ENCODE results near the gene KDF1. TPM values are rescaled to one million over a fixed set of nuclear protein-coding genes. Genes with fewer than 3 reads are reported as not detected.

The KDF1 gene
- total and polyA plus RNA-seq, 2 experiments from 2014 or later = 13.6 to 21.1 TPM

DNA sequence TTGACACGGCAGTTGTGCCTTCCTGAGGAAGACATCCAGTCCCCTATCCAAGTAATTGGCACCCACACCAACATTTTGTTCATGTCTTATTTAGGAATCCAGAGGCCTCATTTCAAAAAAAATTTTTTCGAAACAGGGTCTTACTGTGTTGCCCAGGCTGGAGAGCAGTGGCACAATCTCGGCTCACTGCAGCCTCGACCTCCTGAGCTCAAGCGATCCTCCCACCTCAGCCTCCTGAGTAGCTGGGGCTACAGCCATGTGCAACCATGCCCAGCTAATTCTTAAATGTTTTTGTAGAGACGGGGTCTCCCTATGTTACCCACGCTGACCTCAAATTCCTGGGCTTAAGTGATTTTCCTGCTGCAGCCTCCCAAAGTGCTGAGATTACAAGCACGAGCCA lies 24.0 kb upstream of the KDF1 start:
- no peak overlapping the region for H3K4me3 ChIP-seq
- DNase-seq (ENCODE audit: low spot score) (no peak), ATAC-seq (no peak)
- no peak overlapping the region for H2AFZ ChIP-seq
- Mint-ChIP-seq H3K27ac (no peak overlapping the region), H3K36me3 (ENCODE audit: low read depth) (no peaks in the 10 kb centered on the region), H3K27me3 (ENCODE audit: insufficient read depth, low read depth, poor library complexity) (peaks cover 14% of the 10 kb centered on the region), H3K4me3 (no peak overlapping the region), H3K4me1 (no peaks in the 10 kb centered on the region; the same call in 2 of the 3 replicates), H3K9me3 (no peaks in the 10 kb centered on the region)
- no peaks in the 10 kb centered on the region for H3K79me2 ChIP-seq (replicated peaks; ENCODE audit: insufficient read depth)
- no peak for TF ChIP-seq STAT1 (IDR thresholded peaks at IDR 0.05; ENCODE audit: unreplicated experiment)
- TF ChIP-seq EZH2 (IDR thresholded peaks at IDR 0.05; ENCODE audit: low read depth, unreplicated experiment) = no peak
- no peak for TF ChIP-seq ZNF331 (CRISPR knock-in tag; IDR thresholded peaks at IDR 0.05; ENCODE audit: low read depth)
- TF ChIP-seq JUNB (IDR thresholded peaks at IDR 0.05; ENCODE audit: unreplicated experiment) = no peak
- TF ChIP-seq NANOG (IDR thresholded peaks at IDR 0.05; ENCODE audit: borderline replicate concordance) = no peak
- TF ChIP-seq, protein P1, sequence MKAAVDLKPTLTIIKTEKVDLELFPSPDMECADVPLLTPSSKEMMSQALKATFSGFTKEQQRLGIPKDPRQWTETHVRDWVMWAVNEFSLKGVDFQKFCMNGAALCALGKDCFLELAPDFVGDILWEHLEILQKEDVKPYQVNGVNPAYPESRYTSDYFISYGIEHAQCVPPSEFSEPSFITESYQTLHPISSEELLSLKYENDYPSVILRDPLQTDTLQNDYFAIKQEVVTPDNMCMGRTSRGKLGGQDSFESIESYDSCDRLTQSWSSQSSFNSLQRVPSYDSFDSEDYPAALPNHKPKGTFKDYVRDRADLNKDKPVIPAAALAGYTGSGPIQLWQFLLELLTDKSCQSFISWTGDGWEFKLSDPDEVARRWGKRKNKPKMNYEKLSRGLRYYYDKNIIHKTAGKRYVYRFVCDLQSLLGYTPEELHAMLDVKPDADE (IDR thresholded peaks at IDR 0.05) = no peak
- TF ChIP-seq, protein P2, sequence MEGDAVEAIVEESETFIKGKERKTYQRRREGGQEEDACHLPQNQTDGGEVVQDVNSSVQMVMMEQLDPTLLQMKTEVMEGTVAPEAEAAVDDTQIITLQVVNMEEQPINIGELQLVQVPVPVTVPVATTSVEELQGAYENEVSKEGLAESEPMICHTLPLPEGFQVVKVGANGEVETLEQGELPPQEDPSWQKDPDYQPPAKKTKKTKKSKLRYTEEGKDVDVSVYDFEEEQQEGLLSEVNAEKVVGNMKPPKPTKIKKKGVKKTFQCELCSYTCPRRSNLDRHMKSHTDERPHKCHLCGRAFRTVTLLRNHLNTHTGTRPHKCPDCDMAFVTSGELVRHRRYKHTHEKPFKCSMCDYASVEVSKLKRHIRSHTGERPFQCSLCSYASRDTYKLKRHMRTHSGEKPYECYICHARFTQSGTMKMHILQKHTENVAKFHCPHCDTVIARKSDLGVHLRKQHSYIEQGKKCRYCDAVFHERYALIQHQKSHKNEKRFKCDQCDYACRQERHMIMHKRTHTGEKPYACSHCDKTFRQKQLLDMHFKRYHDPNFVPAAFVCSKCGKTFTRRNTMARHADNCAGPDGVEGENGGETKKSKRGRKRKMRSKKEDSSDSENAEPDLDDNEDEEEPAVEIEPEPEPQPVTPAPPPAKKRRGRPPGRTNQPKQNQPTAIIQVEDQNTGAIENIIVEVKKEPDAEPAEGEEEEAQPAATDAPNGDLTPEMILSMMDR (conservative IDR thresholded peaks at IDR 0.05; ENCODE audit: low read depth in 2 of 2) = no peak
- no peak for TF ChIP-seq POLR2AphosphoS5 (IDR thresholded peaks at IDR 0.05; ENCODE audit: low read depth)
- no peak for TF ChIP-seq CREB1 (CRISPR knock-in tag; IDR thresholded peaks at IDR 0.05; ENCODE audit: low read depth)
- TF ChIP-seq, protein P3, sequence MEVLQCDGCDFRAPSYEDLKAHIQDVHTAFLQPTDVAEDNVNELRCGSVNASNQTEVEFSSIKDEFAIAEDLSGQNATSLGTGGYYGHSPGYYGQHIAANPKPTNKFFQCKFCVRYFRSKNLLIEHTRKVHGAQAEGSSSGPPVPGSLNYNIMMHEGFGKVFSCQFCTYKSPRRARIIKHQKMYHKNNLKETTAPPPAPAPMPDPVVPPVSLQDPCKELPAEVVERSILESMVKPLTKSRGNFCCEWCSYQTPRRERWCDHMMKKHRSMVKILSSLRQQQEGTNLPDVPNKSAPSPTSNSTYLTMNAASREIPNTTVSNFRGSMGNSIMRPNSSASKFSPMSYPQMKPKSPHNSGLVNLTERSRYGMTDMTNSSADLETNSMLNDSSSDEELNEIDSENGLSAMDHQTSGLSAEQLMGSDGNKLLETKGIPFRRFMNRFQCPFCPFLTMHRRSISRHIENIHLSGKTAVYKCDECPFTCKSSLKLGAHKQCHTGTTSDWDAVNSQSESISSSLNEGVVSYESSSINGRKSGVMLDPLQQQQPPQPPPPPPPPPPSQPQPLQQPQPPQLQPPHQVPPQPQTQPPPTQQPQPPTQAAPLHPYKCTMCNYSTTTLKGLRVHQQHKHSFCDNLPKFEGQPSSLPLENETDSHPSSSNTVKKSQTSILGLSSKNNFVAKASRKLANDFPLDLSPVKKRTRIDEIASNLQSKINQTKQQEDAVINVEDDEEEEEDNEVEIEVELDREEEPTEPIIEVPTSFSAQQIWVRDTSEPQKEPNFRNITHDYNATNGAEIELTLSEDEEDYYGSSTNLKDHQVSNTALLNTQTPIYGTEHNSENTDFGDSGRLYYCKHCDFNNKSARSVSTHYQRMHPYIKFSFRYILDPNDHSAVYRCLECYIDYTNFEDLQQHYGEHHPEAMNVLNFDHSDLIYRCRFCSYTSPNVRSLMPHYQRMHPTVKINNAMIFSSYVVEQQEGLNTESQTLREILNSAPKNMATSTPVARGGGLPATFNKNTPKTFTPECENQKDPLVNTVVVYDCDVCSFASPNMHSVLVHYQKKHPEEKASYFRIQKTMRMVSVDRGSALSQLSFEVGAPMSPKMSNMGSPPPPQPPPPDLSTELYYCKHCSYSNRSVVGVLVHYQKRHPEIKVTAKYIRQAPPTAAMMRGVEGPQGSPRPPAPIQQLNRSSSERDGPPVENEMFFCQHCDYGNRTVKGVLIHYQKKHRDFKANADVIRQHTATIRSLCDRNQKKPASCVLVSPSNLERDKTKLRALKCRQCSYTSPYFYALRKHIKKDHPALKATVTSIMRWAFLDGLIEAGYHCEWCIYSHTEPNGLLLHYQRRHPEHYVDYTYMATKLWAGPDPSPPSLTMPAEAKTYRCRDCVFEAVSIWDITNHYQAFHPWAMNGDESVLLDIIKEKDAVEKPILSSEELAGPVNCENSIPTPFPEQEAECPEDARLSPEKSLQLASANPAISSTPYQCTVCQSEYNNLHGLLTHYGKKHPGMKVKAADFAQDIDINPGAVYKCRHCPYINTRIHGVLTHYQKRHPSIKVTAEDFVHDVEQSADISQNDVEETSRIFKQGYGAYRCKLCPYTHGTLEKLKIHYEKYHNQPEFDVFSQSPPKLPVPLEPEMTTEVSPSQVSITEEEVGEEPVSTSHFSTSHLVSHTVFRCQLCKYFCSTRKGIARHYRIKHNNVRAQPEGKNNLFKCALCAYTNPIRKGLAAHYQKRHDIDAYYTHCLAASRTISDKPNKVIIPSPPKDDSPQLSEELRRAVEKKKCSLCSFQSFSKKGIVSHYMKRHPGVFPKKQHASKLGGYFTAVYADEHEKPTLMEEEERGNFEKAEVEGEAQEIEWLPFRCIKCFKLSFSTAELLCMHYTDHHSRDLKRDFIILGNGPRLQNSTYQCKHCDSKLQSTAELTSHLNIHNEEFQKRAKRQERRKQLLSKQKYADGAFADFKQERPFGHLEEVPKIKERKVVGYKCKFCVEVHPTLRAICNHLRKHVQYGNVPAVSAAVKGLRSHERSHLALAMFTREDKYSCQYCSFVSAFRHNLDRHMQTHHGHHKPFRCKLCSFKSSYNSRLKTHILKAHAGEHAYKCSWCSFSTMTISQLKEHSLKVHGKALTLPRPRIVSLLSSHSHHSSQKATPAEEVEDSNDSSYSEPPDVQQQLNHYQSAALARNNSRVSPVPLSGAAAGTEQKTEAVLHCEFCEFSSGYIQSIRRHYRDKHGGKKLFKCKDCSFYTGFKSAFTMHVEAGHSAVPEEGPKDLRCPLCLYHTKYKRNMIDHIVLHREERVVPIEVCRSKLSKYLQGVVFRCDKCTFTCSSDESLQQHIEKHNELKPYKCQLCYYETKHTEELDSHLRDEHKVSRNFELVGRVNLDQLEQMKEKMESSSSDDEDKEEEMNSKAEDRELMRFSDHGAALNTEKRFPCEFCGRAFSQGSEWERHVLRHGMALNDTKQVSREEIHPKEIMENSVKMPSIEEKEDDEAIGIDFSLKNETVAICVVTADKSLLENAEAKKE (CRISPR knock-in tag; IDR thresholded peaks at IDR 0.05) = no peak
- H3K4me2 ChIP-seq = no peak overlapping the region
- H4K20me1 ChIP-seq (replicated peaks; ENCODE audit: insufficient read depth) = no peaks in the 10 kb centered on the region
- no peaks in the 10 kb centered on the region for H3K27me3 ChIP-seq (ENCODE audit: insufficient read depth)
- no peaks in the 10 kb centered on the region for H3K9me2 ChIP-seq (ENCODE audit: insufficient read depth)
- no peak overlapping the region for H3K27ac ChIP-seq (ENCODE audit: low read depth)
- no peaks in the 10 kb centered on the region for H3K36me3 ChIP-seq (ENCODE audit: insufficient read depth)
- H3K4me1 ChIP-seq (ENCODE audit: insufficient read depth) = no peaks in the 10 kb centered on the region
- no peaks in the 10 kb centered on the region for H3F3A ChIP-seq (replicated peaks; ENCODE audit: low read depth)
